Measurements from ENCODE around the gene OR2J3. TPM values are rescaled to one million over a fixed set of nuclear protein-coding genes. Genes with fewer than 3 reads are reported as not detected.

OR2J3 gene
- not detected in 2 replicates for total RNA-seq

DNA sequence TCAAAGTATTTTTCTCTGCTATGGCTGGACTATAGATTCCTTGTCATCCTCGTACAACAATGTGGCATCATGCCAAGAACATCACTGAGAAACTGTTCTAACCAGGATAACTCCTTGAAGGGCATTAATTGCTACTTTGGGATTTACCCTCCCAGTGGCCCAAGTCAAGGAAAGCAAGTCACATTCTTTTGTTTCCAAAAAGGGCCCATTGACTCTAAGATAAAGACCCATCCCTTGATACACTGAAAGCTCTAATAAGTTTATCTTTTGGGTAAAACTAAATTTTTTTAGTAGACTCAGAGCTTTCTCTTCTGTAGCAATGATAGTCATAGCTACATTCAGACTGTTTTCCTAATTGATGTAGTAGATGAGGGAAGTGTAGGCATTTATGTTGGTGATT, at the start of gene OR2J3:
TSS of gene OR2J3 (plus strand) at position 301 of the 400 bp plus-strand sequence. CDS start 3,833 bp downstream, outside the sequence.

DNA sequence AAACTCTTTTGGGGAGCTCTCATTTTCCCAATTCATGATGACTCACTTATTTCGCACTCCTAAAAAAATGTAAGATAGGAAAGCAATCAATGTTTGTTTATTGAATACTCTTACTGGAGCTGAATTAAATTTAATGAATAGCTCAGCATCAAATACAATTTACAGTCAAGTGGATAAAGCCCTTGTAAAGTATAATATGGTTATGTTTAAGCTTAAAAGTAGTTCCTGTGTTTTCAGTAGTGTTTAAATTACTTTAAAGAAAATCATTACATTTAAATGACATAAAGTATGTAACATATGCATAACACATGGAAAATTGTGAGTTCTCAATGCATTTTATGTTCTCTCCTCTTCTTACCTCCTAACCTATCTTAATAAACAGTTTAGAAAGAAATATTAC, 20.6 kb upstream of the OR2J3 start, which contains the start of gene OR2B3:
TSS of gene OR2B3 (minus strand) at position 101 of the 400 bp plus-strand sequence. CDS start at position 36, 65 bp downstream.

GRCh38 chr6:29099190-29099589, 8.7 kb upstream of the OR2J3 start, which contains the start of gene OR2J1:
OR2J1 (plus strand) TSS chr6:29099490; CDS start chr6:29100943, 1,453 bp downstream.

Other genes starting within 250 kb of the OR2J3 start
- 48.9 and 83.0 TPM in 2 replicates for gene TRIM27, start 184.1 kb upstream of the OR2J3 start, total RNA-seq
- 0.49 and 0.50 TPM in 2 replicates for gene ZNF311, start 102.7 kb upstream of the OR2J3 start, total RNA-seq
- gene OR2W1, start 62.9 kb upstream of the OR2J3 start, total RNA-seq, result not detected in 2 replicates
- gene OR2B3, start 20.7 kb upstream of the OR2J3 start, total RNA-seq, result not detected in 2 replicates
- gene OR2J1, start 8.6 kb upstream of the OR2J3 start, total RNA-seq, result not detected in 2 replicates
- not detected in 2 replicates for gene OR2J2, start 62.8 kb downstream of the OR2J3 start, total RNA-seq
- gene OR14J1, start 193.6 kb downstream of the OR2J3 start, total RNA-seq, result not detected in 2 replicates